GM15510 (cell line): ENCODE data around the gene MB.

Experiments used
- POLR2A ChIP-seq: IDR thresholded peaks from 3 replicates; pipeline ENCODE4 v1.6.1; 2011; ENCODE audit warnings: borderline replicate concordance; ENCODE audit not compliant: insufficient read length; ENCODE audit errors: extremely low read depth

The MB gene

GRCh38 chr22:35617137-35617755 lies at the start of gene MB:
MB (minus strand) TSS chr22:35617329; CDS start chr22:35617257, 72 bp downstream.
- TF ChIP-seq POLR2A, result no peak

GRCh38 chr22:35664955-35665587 lies 47.9 kb upstream of the MB start:
- TF ChIP-seq POLR2A, result no peak

- TF ChIP-seq POLR2A, result no peak
These were observed 46.2 kb upstream of the MB start for GRCh38 chr22:35663371-35663770.

- no peak for TF ChIP-seq POLR2A
These were observed 45.8 kb upstream of the MB start for GRCh38 chr22:35662914-35663313.

- no peak for TF ChIP-seq POLR2A
These were observed 44.3 kb upstream of the MB start for GRCh38 chr22:35661464-35661863.

GRCh38 chr22:35660291-35661127 lies 43.4 kb upstream of the MB start:
- TF ChIP-seq POLR2A, result no peak

GRCh38 chr22:35657571-35658312 lies 40.6 kb upstream of the MB start:
- TF ChIP-seq POLR2A, result no peak

- TF ChIP-seq POLR2A, result no peak
These were observed 39.2 kb upstream of the MB start for GRCh38 chr22:35656284-35656752.

GRCh38 chr22:35653824-35654223 lies 36.7 kb upstream of the MB start:
- no peak for TF ChIP-seq POLR2A

- TF ChIP-seq POLR2A, result no peak
These were observed 34.0 kb upstream of the MB start for GRCh38 chr22:35651085-35651484.

- TF ChIP-seq POLR2A, result no peak
These were observed 32.6 kb upstream of the MB start for GRCh38 chr22:35649636-35650250.

GRCh38 chr22:35649026-35649553 lies 32.0 kb upstream of the MB start:
- no peak for TF ChIP-seq POLR2A

- no peak for TF ChIP-seq POLR2A
These were observed 31.2 kb upstream of the MB start, which contains the start of gene APOL6 for GRCh38 chr22:35648066-35649025. APOL6 (plus strand) TSS chr22:35648446; CDS start chr22:35656426, 7,980 bp downstream.
